Omental fat pad (tissue), 4 donors: ENCODE results near the gene ICAM2. TPM values are rescaled to one million over a fixed set of nuclear protein-coding genes. Genes with fewer than 3 reads are reported as not detected.
"Not testable (repeated sequence)": the region's sequence is repeated elsewhere in the genome, so short reads cannot be mapped to it uniquely, and the experiment has no call there.

Source experiments
- ATAC-seq: fragments of 150-250 bp; one replicate; pipeline ENCODE4 v1.9.1; 2016; ENCODE audit warnings: mild to moderate bottlenecking, moderate library complexity; ENCODE audit not compliant: low FRiP score
- DNase-seq: peaks from one replicate; pipeline ENCODE4 v3.0.0-alpha.2; 2019; ENCODE audit warnings: low spot score
- CTCF ChIP-seq, 3 donors: fragments of 450-650 bp; IDR thresholded peaks; one replicate each; pipeline ENCODE4 v1.5.1; 2016 to 2017; ENCODE audit warnings: antibody characterized with exemption in 3 of 3, mild to moderate bottlenecking in 3 of 3, moderate library complexity in 2 of 3
- total RNA-seq, 4 donors: library from RNA; depleted of rRNA; stranded (reverse); fragments of >200 nt; gene quantifications; one replicate each; pipeline ENCODE4 v1.1.0, GENCODE V29; 2016

Gene ICAM2
- total RNA-seq, 4 donors from 2014 or later: 57.7 to 252 (median 137) TPM

DNA sequence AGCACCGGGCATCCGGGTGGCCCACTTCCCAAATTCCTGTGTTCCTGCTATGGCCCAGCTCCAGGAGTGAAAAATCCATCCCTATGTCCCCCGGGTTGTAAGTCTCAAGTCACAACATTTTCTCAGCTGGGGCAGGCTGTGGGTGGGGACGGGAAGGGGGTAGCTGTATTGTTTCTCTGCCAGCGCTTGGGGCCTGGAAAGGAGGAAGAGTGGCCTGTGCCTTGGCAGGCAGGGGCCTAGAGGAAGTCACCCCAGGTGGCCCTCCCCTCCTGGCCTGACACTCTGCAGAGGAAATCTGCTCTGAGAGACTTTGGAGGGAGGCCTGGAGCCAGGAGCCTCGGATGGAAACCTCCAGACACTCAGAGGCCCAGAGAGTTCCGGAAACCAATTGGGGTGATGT, 37.1 kb downstream of the ICAM2 start:
- no peak for ATAC-seq
- DNase-seq: no peak
- no peak for TF ChIP-seq CTCF (IDR thresholded peaks at IDR 0.05)

- DNase-seq, ATAC-seq: not testable (repeated sequence)
Measured at GRCh38 chr17:63982641-63983040, 37.8 kb downstream of the ICAM2 start.

- TF ChIP-seq CTCF (IDR thresholded peaks at IDR 0.05): no peak
- ATAC-seq: no peak
- no peak for DNase-seq
Measured at GRCh38 chr17:63978272-63979200, 41.9 kb downstream of the ICAM2 start.

GRCh38 chr17:63976702-63977101, 43.7 kb downstream of the ICAM2 start:
- ATAC-seq: no peak
- DNase-seq: no peak
- TF ChIP-seq CTCF (IDR thresholded peaks at IDR 0.05): no peak

DNA sequence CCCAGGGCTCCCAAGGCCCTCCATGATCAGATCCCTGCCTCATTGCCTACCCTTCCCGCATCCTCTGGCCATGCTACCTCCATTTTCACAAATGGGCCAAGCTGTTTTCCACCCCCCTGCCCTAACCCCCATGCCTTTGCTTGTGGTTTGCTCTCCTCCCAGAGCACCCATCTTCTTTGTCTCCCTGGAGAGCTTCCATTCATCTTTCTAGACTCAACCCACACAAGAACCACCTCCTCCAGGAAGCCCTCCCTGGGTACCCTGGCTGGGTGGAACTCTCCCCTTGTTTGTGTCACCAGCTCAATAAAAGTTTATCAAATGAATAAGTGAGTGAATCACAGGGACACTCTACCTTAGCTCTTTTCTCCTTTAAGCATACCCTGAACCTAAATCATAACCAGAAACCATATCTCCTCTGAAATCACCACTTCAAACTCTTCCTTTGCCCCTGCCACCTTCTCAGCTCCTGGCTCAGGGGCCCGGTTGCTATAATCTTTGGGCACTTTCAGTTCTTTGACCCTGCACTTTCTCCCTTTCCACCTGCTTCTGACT, 44.8 kb downstream of the ICAM2 start:
- TF ChIP-seq CTCF (IDR thresholded peaks at IDR 0.05): no peak
- no peak for DNase-seq
- ATAC-seq: no peak

- DNase-seq (no peak), ATAC-seq (no peak)
- TF ChIP-seq CTCF (IDR thresholded peaks at IDR 0.05): no peak
Measured at GRCh38 chr17:63974594-63975192, 45.7 kb downstream of the ICAM2 start.

- no peak for DNase-seq
- no peak for TF ChIP-seq CTCF (IDR thresholded peaks at IDR 0.05)
- ATAC-seq: no peak
Measured at GRCh38 chr17:63973930-63974593, 46.4 kb downstream of the ICAM2 start.
